Measurements from ENCODE around the gene MYO10.

- TF ChIP-seq YY1 (IDR thresholded peaks at IDR 0.05; ENCODE audit: insufficient read depth, insufficient read length): no peak
- TF ChIP-seq SUZ12 (IDR thresholded peaks at IDR 0.05; ENCODE audit: extremely low read depth, insufficient read depth, insufficient read length): no peak
- no peak for TF ChIP-seq ZNF274 (IDR thresholded peaks at IDR 0.05; ENCODE audit: low read depth, low read length)
Measured at GRCh38 chr5:16963821-16964220, 27.7 kb upstream of the MYO10 start.
